ENCODE data around the gene COA1. TPM values are rescaled to one million over a fixed set of nuclear protein-coding genes. Genes with fewer than 3 reads are reported as not detected.
"Not testable (repeated sequence)": the region's sequence is repeated elsewhere in the genome, so short reads cannot be mapped to it uniquely, and the experiment has no call there.

COA1 gene
- polyA plus RNA-seq, 3 donors = 34.9 to 38.2 (median 35.3) TPM

GRCh38 chr7:43735403-43735801 is 6.1 kb upstream of the COA1 start:
- no peak overlapping the region for H3K27ac ChIP-seq (ENCODE audit: low read depth, low read length)
- 93 to 96% (median 95%) methylated on average over 1 of the region's 1 CpG for WGBS, 3 donors

GRCh38 chr7:43734575-43735332 is 5.4 kb upstream of the COA1 start:
- not testable (repeated sequence) for H3K27ac ChIP-seq (ENCODE audit: low read depth, low read length)
- 56 to 75% (median 60%) methylated on average over 16 to 18 of the region's 18 CpGs for WGBS, 3 donors

- 85 to 90% (median 88%) methylated on average over 3 of the region's 3 CpGs for WGBS, 3 donors
These were observed 2.2 kb upstream of the COA1 start for GRCh38 chr7:43731494-43731893.

GRCh38 chr7:43729924-43730248 is 563 bp upstream of the COA1 start:
- 9 to 25% (median 24%) methylated on average over 4 of the region's 4 CpGs for WGBS, 3 donors

More at GRCh38 chr7:43731494-43731893, 2.2 kb upstream of the COA1 start:
- not testable (repeated sequence) for H3K27ac ChIP-seq (ENCODE audit: low read depth, low read length)

GRCh38 chr7:43727494-43727893 is 1.8 kb downstream of the COA1 start:
- H3K27ac ChIP-seq (ENCODE audit: low read depth, low read length) = no peak overlapping the region
- WGBS, 3 donors = 25 to 67% (median 50%) methylated on average over 1 of the region's 1 CpG

More at GRCh38 chr7:43729924-43730248, 563 bp upstream of the COA1 start:
- no peak overlapping the region for H3K27ac ChIP-seq (ENCODE audit: low read depth, low read length)

DNA sequence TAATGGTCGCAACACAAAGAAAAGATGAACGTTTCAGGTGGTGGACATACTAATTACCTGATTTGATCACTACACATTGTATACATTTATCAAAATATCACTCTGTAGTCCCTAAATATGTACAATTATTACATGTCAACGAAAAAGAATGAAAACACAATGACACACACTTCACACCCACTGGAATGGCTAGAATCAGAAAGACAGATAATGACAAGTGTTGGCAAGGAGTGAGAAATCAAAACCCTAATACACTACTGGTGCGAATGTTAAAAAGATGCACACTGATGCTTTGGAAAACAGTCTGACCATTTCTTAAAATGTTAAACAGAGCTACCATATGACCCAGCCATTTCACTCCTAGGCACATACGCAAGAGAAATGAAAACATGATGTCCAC is 2.3 kb downstream of the COA1 start:
- WGBS, 3 donors = 91 to 92% (median 91%) methylated on average over 5 of the region's 5 CpGs
- H3K27ac ChIP-seq (ENCODE audit: low read depth, low read length) = no peak overlapping the region

DNA sequence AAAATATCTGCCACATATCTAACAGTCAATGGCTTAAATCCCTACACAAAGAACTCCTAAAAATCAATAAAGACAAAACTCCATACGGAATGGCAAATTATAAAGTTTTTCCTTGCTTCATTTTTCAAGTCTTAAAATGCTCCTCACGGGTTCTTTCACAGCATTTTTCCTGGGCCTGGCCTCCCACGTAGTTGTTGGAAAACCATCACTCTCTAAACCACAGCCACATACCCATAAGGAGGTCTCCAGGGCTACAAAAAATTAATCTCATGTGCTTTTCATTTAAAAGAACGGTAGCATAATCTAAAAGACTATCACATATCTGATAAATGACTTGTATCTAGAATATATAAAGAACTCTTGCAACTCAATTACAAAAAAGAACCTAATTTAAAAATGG is 2.9 kb downstream of the COA1 start:
- 42 to 62% (median 60%) methylated on average over 4 of the region's 4 CpGs for WGBS, 3 donors
- H3K27ac ChIP-seq (ENCODE audit: low read depth, low read length) = no peak overlapping the region

DNA sequence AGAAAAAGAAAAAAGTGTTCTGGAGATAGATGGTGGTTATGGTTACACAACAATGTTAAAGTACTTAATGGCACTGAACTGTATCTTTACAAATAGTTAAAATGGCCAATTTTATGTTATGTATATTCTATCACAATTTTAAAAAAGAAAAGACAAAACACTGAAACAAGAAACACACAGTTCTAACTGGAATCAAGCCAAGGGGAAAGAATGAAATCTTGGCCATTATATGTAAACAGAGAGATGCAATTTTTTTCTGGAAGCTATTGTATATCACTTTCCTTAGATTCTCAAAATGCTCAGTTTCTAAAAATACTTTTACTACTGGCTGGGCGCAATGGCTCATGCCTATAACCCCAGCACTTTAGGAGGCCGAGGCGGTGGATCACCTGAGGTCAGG is 4.1 kb downstream of the COA1 start:
- H3K27ac ChIP-seq (ENCODE audit: low read depth, low read length) = no peak overlapping the region
- WGBS, 3 donors = 91 to 97% (median 92%) methylated on average over 3 of the region's 3 CpGs

GRCh38 chr7:43723007-43723341 is 6.3 kb downstream of the COA1 start:
- no peak overlapping the region for H3K27ac ChIP-seq (ENCODE audit: low read depth, low read length)

DNA sequence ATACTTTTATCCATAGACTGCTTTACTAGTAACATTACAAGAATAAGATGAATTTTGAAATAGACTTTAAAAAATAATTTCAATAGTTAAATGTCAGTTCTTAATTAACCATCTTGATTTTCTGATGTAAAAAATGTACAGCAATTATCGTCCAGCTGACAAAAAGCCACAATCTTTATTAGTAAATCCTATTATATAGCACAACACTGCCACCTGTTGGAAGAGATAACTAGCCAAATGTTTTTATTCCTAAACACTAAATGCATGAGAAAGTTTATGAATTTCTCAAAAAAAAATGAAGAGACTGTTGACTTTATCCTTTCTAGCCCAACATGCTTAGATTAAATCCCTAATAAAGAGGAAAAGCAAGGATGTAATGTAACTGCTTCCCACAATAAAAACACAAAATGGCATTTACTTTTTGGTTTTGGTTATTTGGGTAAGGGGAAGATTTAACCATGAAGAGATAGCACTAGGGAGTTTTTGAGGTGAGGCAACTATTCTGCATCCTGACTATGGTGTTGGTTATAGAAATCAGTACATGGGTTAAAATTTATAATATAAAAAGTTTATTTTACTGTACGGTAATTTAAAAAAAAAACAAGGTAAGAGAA is 8.0 kb downstream of the COA1 start:
- WGBS, 3 donors = 38 to 43% (median 41%) methylated on average over 2 of the region's 2 CpGs
- H3K27ac ChIP-seq (ENCODE audit: low read depth, low read length) = no peak overlapping the region

- 66 to 94% (median 72%) methylated on average over 2 of the region's 2 CpGs for WGBS, 3 donors
- H3K27ac ChIP-seq (ENCODE audit: low read depth, low read length) = no peak overlapping the region
These were observed 12.7 kb downstream of the COA1 start for GRCh38 chr7:43716598-43716997.

GRCh38 chr7:43715966-43716365 is 13.4 kb downstream of the COA1 start:
- not testable (repeated sequence) for H3K27ac ChIP-seq (ENCODE audit: low read depth, low read length)
- WGBS, 3 donors = 97 to 100% (median 98%) methylated on average over 2 of the region's 2 CpGs

DNA sequence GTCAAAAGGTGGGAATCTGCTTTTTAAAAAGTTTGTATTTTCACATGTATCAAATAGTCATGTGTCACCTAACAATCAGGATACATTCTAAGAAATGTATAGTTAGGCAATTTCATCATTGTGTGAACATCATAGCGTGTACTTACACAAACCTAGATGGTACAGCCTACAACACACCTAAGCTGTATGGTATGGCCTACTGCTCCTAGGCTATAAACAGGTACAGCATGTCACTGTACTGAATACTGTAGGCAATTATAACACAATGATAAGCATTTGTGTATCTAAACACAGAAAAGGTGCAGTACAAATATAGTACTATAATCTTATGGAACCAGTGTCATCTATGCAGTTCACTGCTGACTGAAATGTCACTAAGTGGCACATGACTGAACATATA is 17.8 kb downstream of the COA1 start:
- 89 to 100% (median 93%) methylated on average over 1 of the region's 1 CpG for WGBS, 3 donors
- H3K27ac ChIP-seq (ENCODE audit: low read depth, low read length) = no peak overlapping the region

DNA sequence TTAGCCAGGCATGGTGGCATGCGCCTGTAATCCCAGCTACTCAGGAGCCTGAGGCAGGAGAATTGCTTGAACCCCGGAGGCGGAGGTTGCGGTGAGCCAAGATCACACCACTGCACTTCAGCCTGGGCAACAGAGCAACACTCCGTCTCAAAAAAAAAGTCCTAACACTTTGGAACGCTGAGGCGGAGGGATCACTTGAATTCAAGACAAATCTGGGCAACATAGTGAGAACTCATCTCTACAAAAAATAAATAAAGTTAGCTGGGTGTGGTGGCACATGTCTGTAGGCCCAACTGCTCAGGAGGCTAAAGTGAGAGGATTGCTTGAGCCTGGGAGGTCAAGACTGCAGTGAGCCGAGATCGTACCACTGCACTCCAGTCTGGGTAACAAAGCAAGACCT is 21.3 kb downstream of the COA1 start:
- H3K27ac ChIP-seq (ENCODE audit: low read depth, low read length) = not testable (repeated sequence)
- 98 to 99% (median 98%) methylated on average over 9 of the region's 9 CpGs for WGBS, 3 donors

DNA sequence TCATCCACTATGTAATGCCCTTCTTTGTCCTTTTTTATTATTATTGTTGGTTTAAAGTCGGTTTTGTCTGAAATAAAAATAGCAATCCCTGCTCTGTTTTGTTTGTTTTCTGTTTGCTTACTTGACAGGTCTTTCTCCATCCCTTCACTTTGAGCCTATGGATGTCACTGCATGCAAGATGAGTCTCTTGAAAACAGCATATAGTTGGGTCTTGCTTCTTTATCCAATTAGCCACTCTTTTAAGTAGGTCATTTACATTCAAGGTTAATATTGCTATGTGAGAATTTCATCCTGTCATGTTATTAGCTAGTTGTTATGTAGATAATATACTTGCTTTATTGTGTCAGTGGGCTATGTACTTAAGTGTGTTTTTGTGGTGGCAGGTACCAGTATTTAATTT is 25.8 kb downstream of the COA1 start:
- 94 to 100% (median 94%) methylated on average over 1 of the region's 1 CpG for WGBS, 3 donors
- H3K27ac ChIP-seq (ENCODE audit: low read depth, low read length) = no peak overlapping the region

DNA sequence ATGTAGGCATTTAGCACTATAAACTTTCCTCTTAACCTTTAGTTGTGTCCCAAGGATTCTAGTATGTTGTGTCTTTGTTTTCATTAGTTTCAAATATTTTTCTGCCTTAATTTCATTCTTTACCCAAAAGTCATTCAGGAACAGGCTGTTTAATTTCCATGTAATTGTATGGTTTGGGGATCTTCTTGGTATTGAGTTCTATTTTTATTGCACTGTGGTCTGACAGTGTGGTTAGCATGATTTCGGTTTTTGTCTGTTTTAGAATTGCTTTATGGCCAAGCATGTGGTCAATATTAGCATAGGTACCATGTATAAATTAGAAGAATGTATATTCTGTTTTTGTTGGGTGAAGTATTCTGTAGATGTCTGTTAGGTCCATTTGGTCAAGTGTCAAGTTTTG is 26.3 kb downstream of the COA1 start:
- no peak overlapping the region for H3K27ac ChIP-seq (ENCODE audit: low read depth, low read length)
- WGBS, 3 donors = 58 to 79% (median 71%) methylated on average over 1 of the region's 1 CpG

GRCh38 chr7:43701929-43702328 is 27.4 kb downstream of the COA1 start:
- 58 to 73% (median 69%) methylated on average over 3 of the region's 3 CpGs for WGBS, 3 donors
- H3K27ac ChIP-seq (ENCODE audit: low read depth, low read length) = no peak overlapping the region

- no peak overlapping the region for H3K27ac ChIP-seq (ENCODE audit: low read depth, low read length)
These were observed 27.8 kb downstream of the COA1 start for GRCh38 chr7:43701500-43701854.

DNA sequence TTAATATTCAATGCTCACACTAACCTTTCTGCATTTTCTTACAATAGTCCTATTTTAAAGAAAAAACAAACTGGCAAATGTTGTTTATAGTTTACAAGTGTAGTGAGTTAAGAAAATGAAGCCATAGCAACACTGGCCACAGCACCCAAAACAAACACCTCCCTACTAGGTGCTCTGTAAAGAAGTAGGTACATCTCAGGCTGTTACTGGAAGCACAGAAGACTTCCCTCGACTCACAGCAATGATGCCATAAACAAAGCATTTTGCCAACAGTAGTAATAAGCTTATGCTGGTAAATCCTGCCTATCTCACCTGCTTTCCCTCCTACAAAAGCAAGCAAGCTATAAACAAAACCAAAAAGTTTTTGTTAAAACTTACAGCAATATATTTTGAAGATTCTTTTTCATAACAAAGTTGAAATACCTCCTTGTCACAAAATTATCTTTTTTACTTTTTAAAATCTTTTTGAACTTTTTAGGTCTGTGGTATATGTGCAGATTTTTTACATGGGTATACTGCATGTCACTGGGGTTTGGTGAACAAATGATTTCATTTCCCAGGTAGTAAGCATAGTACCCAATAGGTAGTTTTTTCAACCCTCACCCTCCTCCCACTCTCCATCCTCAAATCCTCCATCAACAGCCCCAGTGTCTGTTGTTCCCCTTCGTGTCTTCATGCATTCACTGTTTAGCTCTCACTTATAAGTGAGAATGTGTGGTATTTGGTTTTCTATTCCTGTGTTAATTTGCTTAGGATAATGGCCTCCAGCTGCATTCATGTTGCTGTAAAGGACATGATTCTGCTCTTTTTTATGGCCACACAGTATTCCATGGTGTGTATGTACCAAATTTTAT is 28.4 kb downstream of the COA1 start:
- 56 to 62% (median 58%) methylated on average over 2 of the region's 2 CpGs for WGBS, 3 donors
- H3K27ac ChIP-seq (ENCODE audit: low read depth, low read length) = no peak overlapping the region

- no peak overlapping the region for H3K27ac ChIP-seq (ENCODE audit: low read depth, low read length)
- 19 to 24% (median 23%) methylated on average over 6 of the region's 6 CpGs for WGBS, 3 donors
These were observed 29.2 kb downstream of the COA1 start for GRCh38 chr7:43700059-43700501.

All from adipose tissue (tissue), 3 donors.